Nephron progenitor cell (in vitro differentiated cells): ENCODE data around the gene FREY1.

Experiments
- DNase-seq: peaks from one replicate; pipeline ENCODE4 v3.0.0; 2021
- H3K27ac Mint-ChIP-seq: 2 replicates; pipeline ENCODE4 v1.8.0; 2021; ENCODE audit warnings: mild to moderate bottlenecking, moderate library complexity, mixed read lengths
- H3K27me3 Mint-ChIP-seq: 2 replicates; pipeline ENCODE4 v1.8.0; 2021; ENCODE audit warnings: mild to moderate bottlenecking, low read depth, mixed read lengths; ENCODE audit not compliant: poor library complexity
- H3K36me3 Mint-ChIP-seq: 2 replicates; pipeline ENCODE4 v1.8.0; 2021; ENCODE audit warnings: low read depth, mixed read lengths
- H3K4me1 Mint-ChIP-seq: 2 replicates; pipeline ENCODE4 v1.8.0; 2021; ENCODE audit warnings: mixed read lengths
- H3K4me3 Mint-ChIP-seq: 2 replicates; pipeline ENCODE4 v1.8.0; 2021; ENCODE audit warnings: mild to moderate bottlenecking, moderate library complexity, mixed read lengths
- H3K9me3 Mint-ChIP-seq: 2 replicates; pipeline ENCODE4 v1.8.0; 2021; ENCODE audit warnings: mild to moderate bottlenecking, moderate library complexity, mixed read lengths
- TF ChIP-seq, protein P1 (sequence below): fragments of 200-600 bp; sonication (generic); IDR thresholded peaks from 2 replicates; pipeline ENCODE4 v1.5.0; 2021; ENCODE audit warnings: antibody characterized with exemption

FREY1 gene

DNA sequence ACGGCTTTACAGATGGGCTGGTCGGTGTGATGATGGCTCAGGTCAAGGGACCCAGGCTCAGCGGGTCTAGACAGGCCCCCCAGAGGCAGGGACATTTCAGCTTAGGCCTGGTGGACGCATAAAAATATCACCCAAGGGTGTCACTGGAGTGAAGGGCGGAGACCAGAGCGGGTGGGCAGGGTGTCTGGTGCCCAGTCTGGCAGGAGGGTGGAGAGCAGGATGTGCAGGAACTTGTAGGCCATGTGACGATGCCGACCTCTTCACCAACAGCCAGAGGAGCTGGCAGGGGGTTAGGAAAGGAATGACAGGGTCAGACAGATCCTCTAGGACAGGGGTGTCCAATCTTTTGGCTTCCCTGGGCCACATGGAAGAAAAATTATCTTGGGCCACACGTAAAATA is 17.1 kb downstream of the FREY1 start:
- peaks cover 21% of the 10 kb centered on the region for H3K4me1 Mint-ChIP-seq
- TF ChIP-seq, protein P1, sequence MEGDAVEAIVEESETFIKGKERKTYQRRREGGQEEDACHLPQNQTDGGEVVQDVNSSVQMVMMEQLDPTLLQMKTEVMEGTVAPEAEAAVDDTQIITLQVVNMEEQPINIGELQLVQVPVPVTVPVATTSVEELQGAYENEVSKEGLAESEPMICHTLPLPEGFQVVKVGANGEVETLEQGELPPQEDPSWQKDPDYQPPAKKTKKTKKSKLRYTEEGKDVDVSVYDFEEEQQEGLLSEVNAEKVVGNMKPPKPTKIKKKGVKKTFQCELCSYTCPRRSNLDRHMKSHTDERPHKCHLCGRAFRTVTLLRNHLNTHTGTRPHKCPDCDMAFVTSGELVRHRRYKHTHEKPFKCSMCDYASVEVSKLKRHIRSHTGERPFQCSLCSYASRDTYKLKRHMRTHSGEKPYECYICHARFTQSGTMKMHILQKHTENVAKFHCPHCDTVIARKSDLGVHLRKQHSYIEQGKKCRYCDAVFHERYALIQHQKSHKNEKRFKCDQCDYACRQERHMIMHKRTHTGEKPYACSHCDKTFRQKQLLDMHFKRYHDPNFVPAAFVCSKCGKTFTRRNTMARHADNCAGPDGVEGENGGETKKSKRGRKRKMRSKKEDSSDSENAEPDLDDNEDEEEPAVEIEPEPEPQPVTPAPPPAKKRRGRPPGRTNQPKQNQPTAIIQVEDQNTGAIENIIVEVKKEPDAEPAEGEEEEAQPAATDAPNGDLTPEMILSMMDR, result no peak
- H3K27ac Mint-ChIP-seq, result no peak overlapping the region

DNA sequence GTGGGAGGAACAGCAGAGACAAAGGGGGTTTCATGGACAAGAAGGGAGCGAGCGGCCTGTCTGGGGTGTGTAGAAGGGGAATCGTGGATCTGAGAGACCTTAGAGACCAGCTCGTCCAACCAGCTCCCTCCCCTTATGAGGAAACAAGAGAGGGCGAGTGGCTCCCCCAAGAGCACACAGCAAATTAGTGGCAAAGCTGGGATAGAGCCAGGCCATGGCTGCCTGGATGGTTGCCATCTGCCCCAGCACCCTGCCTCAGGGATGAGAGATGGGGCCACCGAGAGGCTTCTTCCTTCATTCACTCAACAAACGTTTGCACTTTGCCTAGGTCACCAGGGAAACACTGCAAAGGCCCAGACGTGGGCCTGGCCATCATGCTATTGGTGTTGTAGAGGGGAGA is 17.5 kb downstream of the FREY1 start:
- no peaks in the 10 kb centered on the region for H3K36me3 Mint-ChIP-seq
- H3K27ac Mint-ChIP-seq, result no peak overlapping the region
- DNase-seq, result no peak
- H3K27me3 Mint-ChIP-seq, result peaks cover 63% of the 10 kb centered on the region
- no peaks in the 10 kb centered on the region for H3K9me3 Mint-ChIP-seq
- TF ChIP-seq, protein P1, result no peak
- H3K4me3 Mint-ChIP-seq, result no peak overlapping the region
- peaks cover 18% of the 10 kb centered on the region for H3K4me1 Mint-ChIP-seq

More for the DNA sequence above, 17.1 kb downstream of the FREY1 start:
- Mint-ChIP-seq H3K4me3 (no peak overlapping the region), H3K36me3 (no peaks in the 10 kb centered on the region), H3K27me3 (peaks cover 61% of the 10 kb centered on the region), H3K9me3 (no peaks in the 10 kb centered on the region)
- DNase-seq, result no peak

DNA sequence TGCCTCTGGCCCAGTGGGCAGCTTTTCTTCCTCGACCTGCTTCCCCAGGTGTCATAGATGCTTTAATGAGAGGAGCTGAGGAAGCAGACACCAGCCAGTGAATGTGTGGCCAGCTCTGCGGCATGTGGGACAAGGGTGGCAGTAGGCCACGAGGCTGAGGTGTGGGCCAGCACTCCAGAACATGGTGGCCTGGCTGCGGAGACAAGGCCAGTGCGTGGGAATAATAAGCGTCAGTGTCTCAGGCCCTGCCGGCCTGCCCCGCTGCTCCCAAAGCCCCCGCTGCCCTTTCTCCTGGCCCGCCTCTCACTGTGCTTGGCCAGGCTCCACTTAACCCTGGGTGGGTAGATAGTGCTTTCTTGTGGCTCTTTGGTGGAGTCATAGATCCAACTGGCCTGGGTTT is 19.5 kb downstream of the FREY1 start:
- Mint-ChIP-seq H3K4me3 (peak overlapping the region; percentile 44), H3K27me3 (peaks cover 69% of the 10 kb centered on the region), H3K4me1 (peaks cover 5% of the 10 kb centered on the region), H3K9me3 (no peaks in the 10 kb centered on the region), H3K36me3 (no peaks in the 10 kb centered on the region), H3K27ac (no peak overlapping the region)
- DNase-seq, result no peak
- TF ChIP-seq, protein P1, result no peak

DNA sequence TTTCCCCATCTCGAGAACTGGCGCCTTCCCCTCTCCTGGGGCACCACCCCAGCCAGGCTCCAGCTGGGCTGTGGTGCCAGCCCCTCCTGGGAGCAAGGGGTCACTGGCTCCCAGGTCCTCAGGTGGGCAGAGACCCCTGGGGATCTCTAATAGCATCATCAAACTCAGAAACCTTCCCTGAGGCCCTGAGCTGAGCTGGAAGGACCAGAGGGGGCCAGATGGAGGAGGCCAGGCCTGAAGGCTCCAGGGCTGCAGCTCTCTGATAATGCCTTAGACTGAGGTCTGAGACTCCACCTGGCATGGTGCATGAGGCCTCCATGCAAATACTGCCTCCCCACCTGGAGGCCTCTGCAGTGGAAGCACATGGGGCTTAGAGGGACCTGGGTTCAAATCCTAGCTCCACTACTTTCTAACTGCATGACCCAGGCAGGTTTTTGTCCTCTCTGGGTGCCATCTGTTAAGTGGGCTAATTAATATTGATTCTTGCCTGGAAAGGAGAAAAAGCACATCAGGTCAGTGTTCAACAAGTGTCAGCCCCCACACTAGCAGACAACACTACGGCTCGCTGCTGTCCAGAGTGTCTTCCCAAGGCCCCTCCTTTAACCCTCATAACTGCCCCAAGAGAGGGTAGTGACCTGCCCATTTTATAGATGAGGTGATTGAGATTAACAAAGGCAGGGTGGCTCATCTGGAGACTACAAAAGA is 20.1 kb downstream of the FREY1 start:
- Mint-ChIP-seq H3K36me3 (no peaks in the 10 kb centered on the region), H3K9me3 (no peaks in the 10 kb centered on the region), H3K27ac (no peak overlapping the region), H3K4me3 (peak overlapping the region; percentile 52), H3K27me3 (peaks cover 69% of the 10 kb centered on the region), H3K4me1 (peaks cover 5% of the 10 kb centered on the region)
- no peak for DNase-seq
- TF ChIP-seq, protein P1, result no peak

DNA sequence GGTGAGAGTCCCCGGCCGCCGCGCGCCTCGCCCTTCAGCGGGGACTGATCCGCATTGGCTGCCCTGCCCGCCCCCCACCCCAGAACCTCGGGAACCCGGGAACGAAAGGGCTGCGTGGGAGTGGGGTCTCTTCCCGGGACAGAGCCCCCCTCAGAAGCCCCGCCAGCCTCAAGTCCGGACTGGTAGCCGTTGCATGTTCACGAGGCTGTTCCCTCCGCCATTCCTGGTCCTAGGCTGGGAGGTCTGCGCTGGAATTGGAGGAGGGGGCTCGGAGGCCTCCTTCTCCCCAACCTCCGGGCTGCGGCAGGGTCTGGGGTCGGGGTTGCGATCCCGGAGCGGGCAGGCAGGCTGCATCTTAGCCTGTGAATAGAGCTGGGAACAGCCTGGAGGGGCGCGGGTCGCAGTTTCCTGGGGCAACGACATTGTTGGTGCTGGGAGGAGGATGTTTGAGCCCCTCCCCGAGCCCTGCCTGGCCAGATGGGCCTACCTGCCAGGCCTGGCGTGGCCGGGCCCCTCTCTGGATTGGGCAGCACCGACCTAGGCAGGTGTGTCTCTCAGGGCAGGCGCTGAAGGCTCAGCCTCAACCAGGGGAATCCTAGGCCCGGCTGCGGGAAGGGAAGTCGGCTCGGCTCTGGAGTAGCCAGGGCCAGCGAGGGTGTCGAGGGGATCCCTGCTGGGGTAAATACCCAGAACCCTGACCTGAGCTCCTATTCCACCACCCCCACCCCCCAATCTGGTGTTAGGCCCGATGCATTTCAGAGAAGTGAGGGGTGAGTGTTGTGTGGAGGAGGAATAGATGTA is 20.9 kb downstream of the FREY1 start:
- Mint-ChIP-seq H3K9me3 (no peaks in the 10 kb centered on the region), H3K27ac (no peak overlapping the region), H3K36me3 (no peaks in the 10 kb centered on the region), H3K4me3 (peak overlapping the region; percentile 52), H3K4me1 (peaks cover 5% of the 10 kb centered on the region), H3K27me3 (peaks cover 61% of the 10 kb centered on the region)
- TF ChIP-seq, protein P1, result no peak
- DNase-seq, result peak; percentile 29
